Measurements from ENCODE around the gene ACRBP.

ACRBP gene

DNA sequence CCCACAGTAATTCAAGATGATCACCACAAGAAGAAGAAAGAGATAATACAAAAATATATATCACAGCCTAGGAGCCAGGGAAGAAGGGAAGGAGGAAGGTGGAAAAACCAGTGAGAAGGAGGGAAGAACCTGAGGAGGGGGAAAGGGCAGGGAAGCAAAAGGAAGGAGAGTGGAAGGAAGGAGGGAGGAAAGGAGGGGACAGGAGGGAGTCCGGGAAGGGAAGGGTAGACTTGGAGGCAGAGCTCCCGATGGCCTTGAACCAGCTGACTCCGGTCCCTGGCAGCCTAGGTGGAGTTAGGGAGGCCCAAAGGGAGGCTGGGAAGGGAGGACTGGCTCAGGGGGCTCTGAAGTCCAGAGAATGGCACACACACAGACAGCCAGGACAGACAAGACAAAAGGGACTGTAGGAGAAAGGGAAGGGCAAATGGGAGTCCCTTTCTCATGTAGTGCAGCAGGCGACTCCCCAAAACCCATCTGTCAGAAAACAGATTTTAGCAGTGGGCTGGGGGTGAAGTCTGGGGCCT is 46.7 kb upstream of the ACRBP start:
- Histone ChIP-seq H3K9me3 (ENCODE audit: insufficient read depth, low read length, severe bottlenecking) (no peaks in the 10 kb centered on the region), H3K4me1 (ENCODE audit: insufficient read depth, low read length) (peaks cover 14% of the 10 kb centered on the region), H3K27me3 (ENCODE audit: insufficient read depth, low read length, poor library complexity) (no peaks in the 10 kb centered on the region), H4K20me1 (ENCODE audit: insufficient read depth, low read length) (no peaks in the 10 kb centered on the region), H3K4me2 (ENCODE audit: insufficient read depth, low read length) (no peak overlapping the region), H3K9ac (ENCODE audit: low read depth, low read length) (no peak overlapping the region), H3K4me3 (ENCODE audit: low read depth in 1 of 2, low read length in 2 of 2) (no peak overlapping the region), H2AFZ (ENCODE audit: low read depth, low read length) (no peak overlapping the region), H3K36me3 (ENCODE audit: insufficient read depth, low read length) (no peaks in the 10 kb centered on the region), H3K79me2 (ENCODE audit: insufficient read depth, low read length) (peaks cover 14% of the 10 kb centered on the region), H3K27ac (ENCODE audit: low read length) (no peak overlapping the region)
- DNase-seq (no peak), ATAC-seq (ENCODE audit: insufficient read depth, low read depth) (no peak)
- TF ChIP-seq, protein P1, sequence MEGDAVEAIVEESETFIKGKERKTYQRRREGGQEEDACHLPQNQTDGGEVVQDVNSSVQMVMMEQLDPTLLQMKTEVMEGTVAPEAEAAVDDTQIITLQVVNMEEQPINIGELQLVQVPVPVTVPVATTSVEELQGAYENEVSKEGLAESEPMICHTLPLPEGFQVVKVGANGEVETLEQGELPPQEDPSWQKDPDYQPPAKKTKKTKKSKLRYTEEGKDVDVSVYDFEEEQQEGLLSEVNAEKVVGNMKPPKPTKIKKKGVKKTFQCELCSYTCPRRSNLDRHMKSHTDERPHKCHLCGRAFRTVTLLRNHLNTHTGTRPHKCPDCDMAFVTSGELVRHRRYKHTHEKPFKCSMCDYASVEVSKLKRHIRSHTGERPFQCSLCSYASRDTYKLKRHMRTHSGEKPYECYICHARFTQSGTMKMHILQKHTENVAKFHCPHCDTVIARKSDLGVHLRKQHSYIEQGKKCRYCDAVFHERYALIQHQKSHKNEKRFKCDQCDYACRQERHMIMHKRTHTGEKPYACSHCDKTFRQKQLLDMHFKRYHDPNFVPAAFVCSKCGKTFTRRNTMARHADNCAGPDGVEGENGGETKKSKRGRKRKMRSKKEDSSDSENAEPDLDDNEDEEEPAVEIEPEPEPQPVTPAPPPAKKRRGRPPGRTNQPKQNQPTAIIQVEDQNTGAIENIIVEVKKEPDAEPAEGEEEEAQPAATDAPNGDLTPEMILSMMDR (IDR thresholded peaks at IDR 0.05; ENCODE audit: borderline replicate concordance, extremely low read depth, low read length, poor library complexity, severe bottlenecking): no peak
- TF ChIP-seq EZH2 (IDR thresholded peaks at IDR 0.05; ENCODE audit: borderline replicate concordance, low read depth, low read length, severe bottlenecking): no peak

DNA sequence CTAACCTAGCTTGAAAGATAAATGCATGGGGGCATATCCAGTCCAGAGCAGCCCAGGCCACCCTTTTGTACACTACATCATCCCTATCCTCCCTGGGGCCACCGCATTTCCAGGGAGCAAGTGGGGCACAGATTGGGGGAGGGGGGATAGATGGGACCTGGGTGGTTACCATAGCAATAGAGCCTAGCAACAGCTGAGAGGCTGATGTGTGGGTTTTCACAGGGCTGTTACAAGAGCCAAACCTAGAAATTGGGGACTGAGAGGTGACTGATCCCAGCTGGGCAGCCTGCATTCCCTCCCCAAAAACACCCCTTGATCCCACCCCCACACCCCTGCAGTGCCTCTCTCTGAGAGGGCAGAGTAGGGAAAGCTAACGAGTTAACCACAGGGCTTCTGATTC is 45.7 kb upstream of the ACRBP start:
- DNase-seq (no peak), ATAC-seq (ENCODE audit: insufficient read depth, low read depth) (no peak)
- Histone ChIP-seq H3K36me3 (ENCODE audit: insufficient read depth, low read length) (no peaks in the 10 kb centered on the region), H3K4me1 (ENCODE audit: insufficient read depth, low read length) (peaks cover 22% of the 10 kb centered on the region), H3K4me2 (ENCODE audit: insufficient read depth, low read length) (no peak overlapping the region), H3K79me2 (ENCODE audit: insufficient read depth, low read length) (peaks cover 24% of the 10 kb centered on the region), H3K4me3 (ENCODE audit: low read depth in 1 of 2, low read length in 2 of 2) (no peak overlapping the region), H2AFZ (ENCODE audit: low read depth, low read length) (no peak overlapping the region), H4K20me1 (ENCODE audit: insufficient read depth, low read length) (no peaks in the 10 kb centered on the region), H3K9ac (ENCODE audit: low read depth, low read length) (no peak overlapping the region), H3K27ac (ENCODE audit: low read length) (no peak overlapping the region), H3K9me3 (ENCODE audit: insufficient read depth, low read length, severe bottlenecking) (no peaks in the 10 kb centered on the region), H3K27me3 (ENCODE audit: insufficient read depth, low read length, poor library complexity) (no peaks in the 10 kb centered on the region)
- TF ChIP-seq EZH2 (IDR thresholded peaks at IDR 0.05; ENCODE audit: borderline replicate concordance, low read depth, low read length, severe bottlenecking): no peak
- TF ChIP-seq, protein P1 (IDR thresholded peaks at IDR 0.05; ENCODE audit: borderline replicate concordance, extremely low read depth, low read length, poor library complexity, severe bottlenecking): no peak

DNA sequence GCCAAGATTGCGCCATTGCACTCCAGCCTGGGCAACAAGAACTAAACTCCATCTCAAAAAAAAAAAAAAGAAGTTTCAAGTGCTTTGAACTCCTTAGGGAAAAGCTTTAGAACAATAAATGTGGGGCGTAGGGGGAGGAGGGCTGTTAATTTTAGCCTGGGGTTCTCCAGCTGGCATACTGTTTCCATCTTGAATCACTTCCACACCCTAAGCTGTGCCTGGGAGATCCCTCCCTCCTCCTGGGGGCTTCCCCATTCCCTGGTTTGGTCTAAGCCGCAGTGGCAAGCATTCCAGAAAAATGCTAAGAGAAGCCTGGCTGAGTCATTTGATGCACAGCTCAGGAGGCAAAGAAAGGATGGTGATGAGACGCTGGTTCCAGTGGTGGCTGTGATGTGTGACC is 44.2 kb upstream of the ACRBP start:
- Histone ChIP-seq H3K4me1 (ENCODE audit: insufficient read depth, low read length) (peaks cover 36% of the 10 kb centered on the region), H3K27ac (ENCODE audit: low read length) (no peak overlapping the region), H4K20me1 (ENCODE audit: insufficient read depth, low read length) (peaks cover 3% of the 10 kb centered on the region; the same call in 1 of the 2 replicates), H2AFZ (ENCODE audit: low read depth, low read length) (no peak overlapping the region), H3K36me3 (ENCODE audit: insufficient read depth, low read length) (peaks cover 8% of the 10 kb centered on the region), H3K9me3 (ENCODE audit: insufficient read depth, low read length, severe bottlenecking) (no peaks in the 10 kb centered on the region), H3K27me3 (ENCODE audit: insufficient read depth, low read length, poor library complexity) (no peaks in the 10 kb centered on the region), H3K4me3 (ENCODE audit: low read depth in 1 of 2, low read length in 2 of 2) (no peak overlapping the region), H3K9ac (ENCODE audit: low read depth, low read length) (no peak overlapping the region), H3K79me2 (ENCODE audit: insufficient read depth, low read length) (peaks cover 38% of the 10 kb centered on the region), H3K4me2 (ENCODE audit: insufficient read depth, low read length) (no peak overlapping the region; the same call in 1 of the 2 replicates)
- TF ChIP-seq, protein P1 (IDR thresholded peaks at IDR 0.05; ENCODE audit: borderline replicate concordance, extremely low read depth, low read length, poor library complexity, severe bottlenecking): no peak
- no peak for TF ChIP-seq EZH2 (IDR thresholded peaks at IDR 0.05; ENCODE audit: borderline replicate concordance, low read depth, low read length, severe bottlenecking)
- no peak for DNase-seq
- ATAC-seq (ENCODE audit: insufficient read depth, low read depth): no peak

All from DND-41 (cell line).